GM10266 (cell line): Measurements from ENCODE around the gene EXOSC9.

ENCODE experiments used
- DNase-seq: peaks from one replicate; pipeline ENCODE4 v3.0.0; 2012; ENCODE audit errors: extremely low spot score
- CTCF ChIP-seq: IDR thresholded peaks from 2 replicates; pipeline ENCODE4 v1.5.1; 2012; ENCODE audit warnings: mild to moderate bottlenecking, low read depth; ENCODE audit not compliant: control insufficient read depth, insufficient read depth; ENCODE audit errors: missing control alignments

The EXOSC9 gene

DNA sequence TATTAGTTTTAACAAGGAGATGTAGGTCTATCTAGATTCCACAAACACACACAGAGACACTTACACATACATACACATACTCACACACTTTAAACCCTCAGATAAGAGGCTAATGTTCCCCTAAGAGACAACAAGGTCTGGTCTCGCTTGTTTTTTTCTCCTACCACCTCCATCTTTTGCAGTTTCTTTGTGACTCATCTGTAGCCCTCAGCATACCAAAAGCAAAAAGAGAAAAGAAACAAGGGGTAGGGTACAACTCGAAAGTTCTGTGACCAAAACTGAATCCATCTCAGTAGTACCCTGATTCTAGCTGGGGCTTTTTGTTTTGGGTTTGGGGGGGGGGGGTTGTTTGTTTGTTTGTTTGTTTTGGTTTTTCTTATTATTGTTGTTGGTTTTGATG lies 12.2 kb upstream of the EXOSC9 start:
- TF ChIP-seq CTCF, result no peak
- no peak for DNase-seq

- no peak for TF ChIP-seq CTCF
- DNase-seq, result no peak
Observed at GRCh38 chr4:121789455-121789854, 11.7 kb upstream of the EXOSC9 start.

GRCh38 chr4:121789960-121790829 lies 10.9 kb upstream of the EXOSC9 start:
- TF ChIP-seq CTCF, result no peak
- DNase-seq, result no peak

- no peak for DNase-seq
- no peak for TF ChIP-seq CTCF
Observed at GRCh38 chr4:121790976-121791375, 10.1 kb upstream of the EXOSC9 start.

- no peak for TF ChIP-seq CTCF
- DNase-seq, result no peak
Observed at GRCh38 chr4:121791481-121791880, 9.6 kb upstream of the EXOSC9 start.

DNA sequence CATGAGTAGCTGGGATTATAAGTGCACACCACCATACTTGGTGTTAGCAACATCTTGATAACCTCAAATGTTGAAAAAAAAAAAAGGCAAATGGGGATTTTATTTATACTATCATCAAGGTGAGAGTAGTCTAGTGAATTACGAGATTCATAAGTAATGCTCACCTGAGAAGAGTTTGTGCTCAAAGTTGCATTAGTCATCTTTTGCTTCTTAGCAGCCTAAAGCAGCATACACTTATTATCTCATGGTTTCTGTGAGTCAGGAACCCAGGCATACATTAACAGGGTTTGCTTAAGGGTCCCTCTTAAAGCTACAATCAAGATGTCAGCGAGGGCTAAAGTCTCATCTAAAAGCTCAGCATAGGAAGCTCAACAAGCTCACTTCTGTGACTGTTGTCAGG lies 8.2 kb upstream of the EXOSC9 start:
- no peak for TF ChIP-seq CTCF
- DNase-seq, result no peak

DNA sequence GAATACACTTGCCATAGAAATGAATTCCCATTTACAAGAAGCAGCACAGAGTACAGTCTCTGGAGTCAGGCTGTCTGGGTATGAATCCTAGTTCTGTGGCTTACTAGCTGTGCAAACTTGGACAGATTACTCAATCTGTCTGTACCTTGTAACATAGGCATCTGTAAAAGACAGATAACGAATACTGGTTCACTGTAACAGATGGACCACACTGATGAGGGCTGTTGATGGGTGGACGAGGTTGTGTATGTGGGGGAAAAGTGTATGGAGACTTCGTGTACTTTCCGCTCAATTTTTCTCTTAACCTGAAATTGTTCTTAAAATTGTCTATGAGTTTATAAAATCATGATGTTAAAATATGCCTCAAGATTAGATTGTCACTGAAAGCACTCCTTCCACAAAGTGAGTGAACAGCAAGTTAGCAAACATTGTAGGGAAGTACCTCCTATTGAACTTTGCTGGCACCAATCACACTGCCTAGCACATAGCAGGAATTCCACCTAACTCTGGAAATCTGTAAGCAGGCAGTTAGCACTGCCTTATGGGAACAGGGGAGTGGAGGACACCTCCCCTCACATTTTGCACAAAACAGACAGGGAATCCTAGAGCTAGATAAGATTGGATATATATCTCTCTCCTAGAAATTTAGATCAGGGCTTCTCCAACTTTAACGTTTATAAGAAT lies 6.5 kb upstream of the EXOSC9 start:
- TF ChIP-seq CTCF, result no peak

More for the DNA sequence above, 6.5 kb upstream of the EXOSC9 start:
- DNase-seq, result no peak
